Measurements from ENCODE around the gene BHMT. TPM values are rescaled to one million over a fixed set of nuclear protein-coding genes. Genes with fewer than 3 reads are reported as not detected.
"Not testable (repeated sequence)": the region's sequence is repeated elsewhere in the genome, so short reads cannot be mapped to it uniquely, and the experiment has no call there.

The BHMT gene
- total RNA-seq, 1 donor from 2014 or later = not detected

DNA sequence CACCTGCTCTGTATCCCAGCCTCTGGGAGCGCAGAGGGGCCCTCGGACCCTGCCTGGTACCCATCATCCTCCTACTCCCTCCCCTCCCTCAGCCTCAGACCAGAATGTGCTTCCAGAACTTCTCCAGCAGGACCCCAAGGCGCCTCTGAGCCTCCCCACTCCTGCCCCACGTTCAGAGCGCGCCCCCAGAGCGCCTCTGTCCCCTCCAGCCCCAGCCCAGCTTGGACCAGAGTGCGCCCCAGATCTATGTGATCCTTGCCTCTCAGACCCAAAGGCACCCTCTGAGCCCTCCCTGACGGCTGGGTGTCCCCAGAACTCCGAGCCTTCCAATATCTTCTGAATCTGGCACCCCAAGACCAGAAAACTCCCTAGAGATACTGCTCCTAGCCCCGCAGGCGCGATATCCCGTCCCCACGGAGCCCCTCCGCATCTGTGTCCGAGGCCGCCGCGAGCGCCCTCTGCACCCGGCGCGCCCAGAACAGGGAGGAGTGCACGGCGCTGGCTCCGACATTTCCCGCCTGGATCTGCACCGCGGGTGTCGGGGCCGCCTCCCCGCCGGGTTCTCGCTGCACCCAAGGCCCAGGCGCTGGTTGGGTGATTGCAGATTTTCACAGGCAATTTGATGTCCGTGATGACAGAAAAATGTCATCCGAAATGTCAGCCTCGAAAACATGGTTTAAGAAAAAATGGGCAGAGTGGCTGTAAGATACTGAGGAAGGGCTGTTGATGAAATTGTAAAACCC, 522 bp downstream of the BHMT start:
- intact Hi-C loops (cut with micrococcal nuclease) = loop anchor here (5.0 to 10.0 kb wide), 2 partner anchors 90 to 787 kb away; no protein-coding TSS in a partner anchor

DNA sequence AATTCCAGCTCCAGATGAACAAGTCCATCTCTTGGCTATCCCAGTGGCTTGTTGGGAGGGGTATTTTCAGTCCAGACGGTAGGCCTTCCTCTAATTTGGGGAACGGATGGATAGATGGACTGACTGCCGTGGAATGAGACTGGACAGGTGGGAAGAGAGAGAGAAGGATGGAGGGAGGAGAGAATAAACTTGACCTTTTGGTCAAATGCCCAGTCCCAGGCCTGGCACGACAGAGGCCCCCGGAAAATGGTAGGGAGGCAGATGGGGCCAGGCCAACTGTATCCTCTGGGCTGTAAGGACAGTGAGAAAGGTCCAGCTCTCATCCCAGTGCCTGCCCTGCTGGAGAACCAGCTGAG, 1.1 kb downstream of the BHMT start:
- intact Hi-C loops (cut with micrococcal nuclease) = loop anchor here (5.0 to 10.0 kb wide), 2 partner anchors 90 to 788 kb away; no protein-coding TSS in a partner anchor

DNA sequence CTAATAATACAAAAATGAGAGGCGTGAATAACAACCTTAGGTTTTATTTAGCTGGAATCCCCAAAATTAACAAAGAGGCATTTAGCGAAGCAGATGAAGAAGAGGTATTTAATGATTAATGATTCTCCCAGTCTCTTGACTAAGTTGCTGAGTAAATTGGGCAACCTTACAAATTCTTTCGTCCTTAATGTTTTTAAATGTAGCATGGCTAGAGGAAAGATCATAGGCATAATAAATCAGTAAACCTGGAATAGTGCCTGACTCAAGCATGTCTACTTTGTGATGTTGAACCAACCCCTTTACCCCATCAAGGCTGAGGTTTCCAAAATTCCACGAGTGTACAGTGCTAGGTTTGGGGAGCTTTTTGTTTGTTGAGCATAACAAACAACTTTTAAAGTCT, 7.9 kb downstream of the BHMT start:
- intact Hi-C loops (cut with micrococcal nuclease) = loop anchor here (10.0 kb wide), 1 partner anchor 795 kb away; no protein-coding TSS in a partner anchor

DNA sequence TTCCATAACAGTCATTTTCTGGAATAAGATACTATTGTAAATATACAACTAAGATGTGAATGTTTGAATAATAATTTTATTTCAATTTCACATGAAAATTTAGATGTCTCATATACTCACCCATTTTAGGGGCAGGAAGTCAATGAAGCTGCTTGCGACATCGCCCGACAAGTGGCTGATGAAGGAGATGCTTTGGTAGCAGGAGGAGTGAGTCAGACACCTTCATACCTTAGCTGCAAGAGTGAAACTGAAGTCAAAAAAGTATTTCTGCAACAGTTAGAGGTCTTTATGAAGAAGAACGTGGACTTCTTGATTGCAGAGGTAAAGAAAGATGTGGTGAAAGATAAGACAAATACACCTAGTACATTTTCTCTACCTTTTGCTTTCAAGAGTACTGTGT, 8.6 kb downstream of the BHMT start:
- intact Hi-C loops (cut with micrococcal nuclease) = no loop called here

DNA sequence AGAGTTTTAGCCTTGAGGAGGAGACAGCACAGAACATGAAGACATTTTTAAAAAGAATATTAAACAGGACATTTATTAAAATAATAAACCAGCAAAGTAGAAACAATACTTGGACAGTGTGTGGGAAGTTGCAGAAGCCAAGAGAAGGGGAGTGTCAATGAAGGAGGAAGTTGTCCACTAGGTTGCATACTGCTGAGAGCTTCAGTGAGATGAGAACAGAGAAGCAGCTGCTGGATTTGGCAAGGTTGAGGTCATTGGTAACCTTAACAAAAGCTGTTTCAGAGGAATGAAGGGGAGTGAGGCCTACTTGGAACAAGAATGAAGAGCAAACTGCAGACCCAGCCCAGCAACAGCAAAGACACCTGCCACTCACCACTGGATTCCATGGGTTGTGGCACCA, 11.4 kb downstream of the BHMT start:
- intact Hi-C loops (cut with micrococcal nuclease) = no loop called here

DNA sequence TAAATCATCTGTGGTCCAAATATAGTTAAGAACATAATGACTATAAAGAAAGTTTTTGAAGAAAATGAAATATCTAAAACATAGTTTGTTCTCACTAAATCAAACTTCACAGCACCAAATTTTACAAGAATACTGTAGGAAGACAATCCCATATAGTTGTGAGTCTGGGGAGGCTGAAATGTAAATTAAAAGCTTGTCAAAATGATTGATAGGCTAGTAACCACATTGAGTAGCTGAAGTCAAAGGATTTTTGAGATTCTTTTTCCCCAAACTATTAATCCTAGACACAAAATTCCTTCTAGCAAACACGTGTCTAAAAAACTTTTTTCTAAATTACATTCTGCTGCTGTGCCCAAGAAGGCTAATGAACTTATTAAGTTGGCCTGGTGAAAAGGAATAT, 13.0 kb downstream of the BHMT start:
- intact Hi-C loops (cut with micrococcal nuclease) = no loop called here

DNA sequence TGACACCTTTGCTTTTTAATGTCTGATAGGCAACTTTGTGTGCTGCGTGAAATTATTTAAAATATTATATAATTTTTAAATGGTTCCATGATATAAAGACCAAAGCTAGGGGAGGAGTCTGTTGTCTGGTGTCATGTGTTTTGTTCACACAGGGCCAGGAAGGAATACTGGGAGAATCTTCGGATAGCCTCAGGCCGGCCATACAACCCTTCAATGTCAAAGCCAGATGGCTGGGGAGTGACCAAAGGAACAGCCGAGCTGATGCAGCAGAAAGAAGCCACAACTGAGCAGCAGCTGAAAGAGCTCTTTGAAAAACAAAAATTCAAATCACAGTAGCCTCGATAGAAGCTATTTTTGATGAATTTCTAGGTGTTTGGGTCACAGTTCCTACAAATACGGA, 19.2 kb downstream of the BHMT start:
- intact Hi-C loops (cut with micrococcal nuclease) = loop anchor here (5.0 kb wide), 1 partner anchor 952 kb away; no protein-coding TSS in a partner anchor

DNA sequence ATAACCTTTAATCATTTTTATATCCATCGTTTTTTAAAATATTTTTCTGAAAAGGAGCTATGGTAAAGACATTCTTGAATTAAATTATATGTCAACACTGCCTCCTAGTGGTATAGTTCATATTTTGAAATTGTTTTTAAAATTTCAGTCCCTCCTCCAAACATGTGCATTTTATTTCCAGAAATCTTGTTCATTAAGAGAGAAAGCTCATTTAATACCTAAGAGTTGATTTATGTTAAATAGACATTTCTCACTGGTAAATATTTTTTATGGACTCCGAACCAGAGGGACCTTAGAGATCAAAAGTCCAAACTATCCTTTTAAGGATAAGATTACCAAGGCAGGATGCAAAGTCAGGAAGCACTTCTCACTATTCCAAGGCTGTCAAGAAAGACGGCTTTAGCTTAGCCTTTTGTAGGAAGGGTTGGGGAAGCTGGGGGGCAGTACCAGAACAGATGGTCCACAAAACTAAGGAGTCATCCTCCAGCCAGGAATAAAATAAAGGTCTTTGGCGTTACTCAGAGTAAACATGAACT, 21.6 kb downstream of the BHMT start:
- intact Hi-C loops (cut with micrococcal nuclease) = loop anchor here (1.0 to 5.0 kb wide), 4 partner anchors 108 to 949 kb away; no protein-coding TSS in a partner anchor

DNA sequence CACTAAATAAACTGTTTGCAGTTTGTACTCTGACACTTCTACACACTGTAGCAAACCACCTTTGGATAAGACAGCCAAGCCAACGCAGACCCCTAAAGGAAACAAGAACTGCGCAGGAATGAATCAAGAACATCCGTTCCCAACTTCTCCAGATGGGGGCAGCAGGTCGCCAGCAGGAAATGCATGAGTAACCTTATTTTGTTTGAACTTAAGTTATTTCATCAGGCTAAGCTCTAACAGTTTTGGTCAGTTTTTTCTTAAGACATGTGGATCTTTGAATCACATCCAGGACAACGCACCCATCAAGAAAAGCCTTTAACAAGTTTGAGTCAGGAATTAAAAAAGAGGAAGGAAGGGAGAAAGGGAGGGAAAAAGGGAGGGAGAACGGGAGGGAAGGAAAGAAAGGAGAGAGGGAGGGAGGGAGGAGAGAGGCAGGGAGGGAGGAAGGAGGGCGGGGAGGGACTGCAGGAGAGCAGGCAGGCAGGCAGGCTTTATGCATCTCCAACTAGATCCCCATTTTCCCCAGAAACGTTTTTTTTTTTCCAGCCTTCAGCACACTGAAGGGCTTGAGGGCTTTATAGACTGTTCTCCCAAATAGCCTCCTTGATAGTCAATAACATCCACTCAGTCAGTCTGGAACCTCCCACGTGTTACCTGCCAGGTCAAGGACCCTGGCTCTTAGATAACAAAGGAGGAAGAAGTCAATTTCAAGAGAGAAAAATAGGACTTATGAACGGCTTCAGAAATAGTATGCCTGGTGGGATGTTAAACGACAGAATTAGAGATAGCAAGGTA, 22.2 kb downstream of the BHMT start:
- intact Hi-C loops (cut with micrococcal nuclease) = loop anchor here (1.0 to 5.0 kb wide), 4 partner anchors 109 to 948 kb away; no protein-coding TSS in a partner anchor

DNA sequence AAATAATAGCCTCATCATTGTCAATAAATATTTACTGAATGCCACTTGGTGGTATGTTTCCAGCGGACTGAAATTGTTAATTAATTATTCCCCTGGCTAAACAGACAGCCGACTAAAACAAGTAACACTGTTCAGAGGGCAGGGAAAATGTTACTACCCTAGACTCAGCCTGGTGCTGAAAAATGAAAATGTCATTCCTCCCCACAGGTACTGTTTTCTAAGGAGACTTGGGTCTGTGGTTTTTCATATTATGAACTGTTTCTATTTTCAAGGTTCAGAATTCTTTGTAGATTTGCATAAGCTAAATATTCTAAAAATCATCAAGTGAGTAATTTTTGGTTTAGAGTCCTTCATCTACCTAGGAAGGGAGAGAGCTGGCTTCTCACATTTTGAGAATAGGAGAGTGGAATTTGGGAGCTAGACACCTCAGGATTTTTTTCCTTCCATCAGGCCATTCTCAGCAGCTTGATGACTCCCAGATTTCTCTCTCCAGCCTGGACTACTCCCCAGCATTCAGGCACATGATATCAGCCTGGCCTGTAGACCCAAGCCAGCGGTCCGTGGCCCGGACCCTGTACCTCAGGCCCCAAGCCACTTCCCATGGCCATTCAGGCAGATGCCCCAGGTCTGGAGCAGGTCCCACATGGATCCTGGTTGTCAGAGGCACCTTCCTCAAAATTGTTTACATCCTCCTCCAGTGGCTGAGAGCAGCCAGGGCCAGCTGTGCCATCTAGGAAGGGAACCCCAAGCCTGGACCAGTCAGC, 24.4 kb downstream of the BHMT start:
- intact Hi-C loops (cut with micrococcal nuclease) = no loop called here

DNA sequence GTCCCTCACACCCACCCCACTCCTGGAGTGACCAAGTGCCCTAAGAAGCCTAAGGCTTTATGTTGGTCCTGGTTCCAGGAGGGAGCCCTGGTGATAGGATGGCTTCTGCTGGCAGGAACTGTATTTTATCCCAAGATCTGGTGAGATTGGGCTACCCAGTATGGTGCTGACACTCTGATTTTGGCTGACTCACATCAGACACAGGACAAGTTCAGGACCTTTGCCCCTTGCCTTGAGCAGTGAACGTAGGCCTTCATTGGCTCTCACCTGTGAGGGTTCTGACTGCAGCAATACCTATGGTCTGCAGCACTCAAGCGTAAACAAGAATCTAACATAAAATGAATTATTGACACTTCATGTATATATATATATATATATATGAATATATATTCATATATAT, 25.0 kb downstream of the BHMT start:
- intact Hi-C loops (cut with micrococcal nuclease) = no loop called here

DNA sequence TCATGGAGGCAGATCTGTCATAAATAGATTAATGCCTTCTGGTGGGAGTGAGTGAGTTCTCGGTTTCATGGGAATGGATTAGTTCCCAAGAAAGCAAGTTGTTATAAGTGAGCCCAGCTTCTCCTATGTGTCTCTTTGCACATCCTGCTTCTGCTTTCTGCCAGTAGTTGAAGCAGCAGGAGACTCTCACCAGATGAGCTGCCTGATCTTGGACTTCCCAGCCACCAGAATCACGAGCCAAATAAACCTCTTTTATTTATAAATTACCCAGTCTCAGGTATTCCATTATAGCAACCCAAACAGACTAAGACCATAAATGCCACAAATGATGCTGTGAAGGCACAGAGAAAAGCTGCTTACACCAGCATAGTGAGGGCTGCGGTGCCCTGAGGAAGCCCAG, 28.9 kb downstream of the BHMT start:
- intact Hi-C loops (cut with micrococcal nuclease) = no loop called here

DNA sequence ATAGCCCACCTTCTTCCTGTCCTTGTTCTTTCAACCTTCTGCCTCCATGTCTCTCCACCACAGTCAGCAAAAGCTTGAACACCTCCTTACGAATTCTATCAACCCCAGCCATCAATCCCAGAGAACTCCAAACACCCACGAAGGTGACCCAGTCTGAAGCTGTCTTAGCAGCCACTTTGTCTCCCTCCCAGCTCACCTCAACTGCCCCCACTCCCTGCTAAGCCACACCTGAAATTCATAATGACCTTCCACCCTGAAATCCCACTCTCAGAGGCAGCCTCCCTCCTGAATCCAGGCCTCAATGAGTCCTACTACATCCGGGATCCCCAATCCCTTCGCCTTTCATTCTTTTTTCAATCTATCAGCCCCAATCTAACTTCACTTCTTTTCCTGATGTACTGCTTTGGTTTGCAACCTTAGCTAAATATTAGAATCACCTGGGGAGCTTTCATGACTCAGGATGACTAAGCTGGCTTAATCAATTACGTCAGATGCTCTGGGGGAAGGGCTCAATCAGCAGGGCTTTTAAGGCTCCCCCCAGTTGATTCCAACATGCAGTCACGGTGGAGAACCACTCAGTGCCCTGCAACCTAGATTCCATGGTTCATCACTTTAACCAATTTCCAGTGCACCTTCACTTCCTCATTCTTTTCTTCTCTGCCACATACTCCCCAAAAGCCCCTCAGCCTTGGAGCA, 32.2 kb downstream of the BHMT start:
- intact Hi-C loops (cut with micrococcal nuclease) = no loop called here

DNA sequence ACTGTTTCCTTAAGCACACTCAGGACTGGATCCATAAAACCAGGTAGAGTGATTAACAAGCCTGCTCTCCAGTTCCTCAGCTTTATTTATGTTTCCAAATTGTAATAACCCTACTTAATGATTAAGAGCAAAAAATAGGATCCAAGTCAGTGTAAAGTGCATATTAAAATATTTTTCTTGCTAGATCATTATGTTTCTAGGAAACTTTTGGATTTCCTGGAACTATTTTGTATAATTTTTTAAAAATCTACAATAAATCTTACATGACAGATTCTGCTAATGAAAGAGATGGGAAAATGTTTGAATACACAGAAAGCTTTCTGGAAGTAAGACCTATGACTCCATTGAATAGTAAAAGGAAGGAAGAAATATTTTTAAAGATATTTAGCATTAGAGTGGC, 35.5 kb downstream of the BHMT start:
- intact Hi-C loops (cut with micrococcal nuclease) = no loop called here

DNA sequence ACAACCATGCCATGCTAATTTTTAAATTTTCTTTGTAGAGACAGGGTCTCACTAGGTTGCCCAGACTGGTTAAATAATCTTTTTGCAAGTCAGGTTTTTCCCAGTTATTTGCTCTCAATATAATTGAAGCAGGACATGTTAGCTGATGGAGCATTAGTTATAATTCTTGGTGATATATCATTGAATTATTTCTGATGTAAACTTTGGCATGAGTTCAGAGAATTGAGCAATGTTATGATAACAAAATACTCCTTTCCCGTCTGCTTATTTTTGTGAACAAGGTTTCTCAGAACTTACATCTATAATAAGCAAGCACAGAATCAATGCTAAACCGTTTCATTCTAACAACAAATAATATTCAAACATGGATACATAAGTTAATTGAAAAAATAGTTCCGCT, 37.8 kb downstream of the BHMT start:
- intact Hi-C loops (cut with micrococcal nuclease) = no loop called here

DNA sequence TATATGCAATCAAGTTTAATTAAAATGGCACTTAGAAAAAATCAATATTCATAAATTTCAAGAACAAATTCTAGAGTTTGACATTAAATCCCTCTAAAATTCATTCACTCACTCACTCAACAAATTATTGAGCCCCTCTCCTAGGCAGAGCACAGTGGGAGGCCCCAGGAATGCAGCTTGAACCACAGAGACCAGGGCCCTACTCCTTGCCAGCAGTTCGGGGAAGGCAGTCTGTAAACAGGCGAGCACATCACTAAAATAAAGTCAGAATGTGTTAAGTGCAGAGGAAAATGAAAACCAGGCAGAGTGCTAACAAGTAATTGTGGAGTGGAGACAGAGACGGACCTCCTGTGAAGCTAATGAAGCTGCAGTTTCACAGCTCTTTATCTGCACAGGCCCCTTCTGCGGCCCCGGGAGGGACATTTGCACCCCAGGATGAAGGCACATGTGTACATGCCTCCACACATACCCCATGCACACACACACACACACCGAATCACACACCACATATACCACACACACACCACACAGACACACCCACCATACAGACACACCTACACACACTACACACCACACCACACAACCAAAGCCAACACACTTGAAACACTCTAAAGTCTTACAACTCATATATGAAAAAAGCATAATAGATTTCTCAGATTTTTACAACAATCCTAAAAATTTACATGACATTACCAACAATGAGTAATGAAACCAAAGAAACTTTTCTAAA, 40.5 kb downstream of the BHMT start:
- intact Hi-C loops (cut with micrococcal nuclease) = no loop called here

DNA sequence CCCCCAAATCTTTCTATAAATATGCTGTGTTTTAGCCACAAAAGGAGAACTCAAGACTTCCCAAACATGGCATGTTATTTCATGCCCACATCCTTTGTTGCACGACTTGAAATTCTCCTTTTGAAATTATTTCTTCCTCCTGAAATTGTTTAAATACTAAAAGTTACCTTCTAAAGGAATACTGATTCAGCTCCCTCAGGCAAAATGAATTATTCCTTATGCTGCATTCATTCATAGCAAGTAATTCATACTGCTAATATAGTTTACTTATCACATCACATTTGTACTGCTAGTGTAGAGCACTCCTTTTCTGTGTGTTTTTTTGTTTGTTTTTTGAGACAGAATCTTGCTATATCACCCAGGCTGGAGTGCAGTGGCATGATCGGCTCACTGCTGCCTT, 45.7 kb downstream of the BHMT start:
- intact Hi-C loops (cut with micrococcal nuclease) = no loop called here

DNA sequence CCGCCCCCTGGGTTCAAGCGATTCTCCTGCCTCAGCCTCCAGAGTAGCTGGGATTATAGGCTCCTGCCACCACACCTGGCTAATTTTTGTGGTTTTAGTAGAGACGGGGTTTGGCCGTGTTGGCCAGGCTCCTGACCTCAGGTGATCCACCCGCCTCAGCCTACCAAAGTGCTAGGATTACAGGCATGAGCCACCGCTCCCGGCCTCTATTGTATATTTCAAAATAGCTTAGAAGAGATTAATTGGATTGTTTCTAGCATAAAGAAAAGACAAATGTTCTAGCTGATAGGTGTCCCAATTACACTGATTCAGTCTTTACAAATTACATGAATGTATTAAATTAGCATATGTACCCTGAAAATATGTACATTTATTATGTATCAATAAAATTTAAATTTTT, 50.0 kb downstream of the BHMT start:
- intact Hi-C loops (cut with micrococcal nuclease) = not testable (repeated sequence)

DNA sequence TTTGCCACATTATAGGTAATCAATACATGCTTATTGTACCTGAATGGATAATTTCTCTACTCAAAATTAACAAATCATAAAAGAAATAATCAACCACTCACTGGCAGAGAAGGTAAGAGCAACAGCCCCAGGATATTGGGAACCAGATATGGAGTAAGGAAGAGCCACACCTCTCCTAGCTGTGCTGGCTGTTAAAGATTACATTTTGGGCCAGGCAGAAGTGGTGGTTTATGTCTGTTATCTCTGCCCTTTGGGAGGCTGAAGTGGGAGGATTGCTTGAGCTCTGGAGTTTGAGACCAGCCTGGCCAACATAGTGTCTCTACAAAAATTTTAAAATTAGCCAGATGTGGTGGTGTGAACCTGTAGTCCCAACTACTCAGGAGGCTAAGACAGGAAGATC, 56.4 kb downstream of the BHMT start:
- intact Hi-C loops (cut with micrococcal nuclease) = no loop called here

DNA sequence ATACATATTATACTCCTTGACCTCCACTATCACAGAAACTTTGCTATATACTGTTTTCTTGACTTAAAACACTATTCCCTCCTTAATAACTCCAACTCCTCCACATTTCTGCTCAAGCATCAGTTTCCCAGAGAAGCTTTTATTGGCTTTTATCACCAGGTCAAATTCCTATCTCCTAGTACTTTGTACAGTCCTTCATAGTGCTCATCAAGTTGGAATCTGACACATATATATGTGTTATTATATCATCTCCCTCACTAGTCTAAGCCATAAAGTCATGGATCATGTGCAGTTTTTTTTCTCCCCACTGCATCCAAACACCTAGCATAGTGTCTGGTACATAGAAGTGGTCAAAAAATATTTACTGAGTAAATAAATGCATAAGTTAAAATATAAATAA, 59.1 kb downstream of the BHMT start:
- intact Hi-C loops (cut with micrococcal nuclease) = no loop called here

Measured in T-helper 2 cell treated with Interferon-gamma antibody and Interleukin-4, amounts not matched to agents 100 ng/mL and 5 ng/mL, for 36 hours (primary cell).